Memory B cell (primary cell): ENCODE data around the gene SDF4.
"Not testable (repeated sequence)": the region's sequence is repeated elsewhere in the genome, so short reads cannot be mapped to it uniquely, and the experiment has no call there.

ENCODE experiments used
- ATAC-seq: fragments of 150-1000 bp; cut with Tn5 transposase; 2 replicates; pipeline ENCODE4 v1.10.0; 2021; ENCODE audit warnings: low read depth, mild to moderate bottlenecking, moderate library complexity
- DNase-seq, 2 donors: peaks; one replicate each; pipeline ENCODE4 v3.0.0; 2022; ENCODE audit warnings: low spot score in 2 of 2
- H3K27ac Mint-ChIP-seq: one replicate; pipeline ENCODE4 v1.8.0; 2022; ENCODE audit warnings: mild to moderate bottlenecking, moderate library complexity, mixed read lengths
- H3K27me3 Mint-ChIP-seq: one replicate; pipeline ENCODE4 v1.8.0; 2022; ENCODE audit warnings: mixed read lengths
- H3K36me3 Mint-ChIP-seq: one replicate; pipeline ENCODE4 v1.8.0; 2022; ENCODE audit warnings: mild to moderate bottlenecking, mixed read lengths
- H3K4me1 Mint-ChIP-seq: one replicate; pipeline ENCODE4 v1.8.0; 2022; ENCODE audit warnings: mixed read lengths
- H3K4me3 Mint-ChIP-seq: one replicate; pipeline ENCODE4 v1.8.0; 2022; ENCODE audit warnings: mild to moderate bottlenecking, moderate library complexity, mixed read lengths
- H3K9me3 Mint-ChIP-seq: one replicate; pipeline ENCODE4 v1.8.0; 2022; ENCODE audit warnings: mixed read lengths

The SDF4 gene

GRCh38 chr1:1253972-1254666 is 22.3 kb upstream of the SDF4 start:
- ATAC-seq (no peak), DNase-seq (no peak)
- Mint-ChIP-seq H3K36me3 (peaks cover 15% of the 10 kb centered on the region), H3K27me3 (no peaks in the 10 kb centered on the region), H3K4me3 (no peak overlapping the region), H3K27ac (no peak overlapping the region), H3K9me3 (no peaks in the 10 kb centered on the region), H3K4me1 (peaks cover 11% of the 10 kb centered on the region)

- DNase-seq (no peak), ATAC-seq (no peak)
- H3K27ac Mint-ChIP-seq: peak overlapping the region; percentile 60
- peaks cover 11% of the 10 kb centered on the region for H3K4me1 Mint-ChIP-seq
- H3K4me3 Mint-ChIP-seq: no peak overlapping the region
- peaks cover 15% of the 10 kb centered on the region for H3K36me3 Mint-ChIP-seq
- H3K27me3 Mint-ChIP-seq: no peaks in the 10 kb centered on the region
- no peaks in the 10 kb centered on the region for H3K9me3 Mint-ChIP-seq
Measured at GRCh38 chr1:1253314-1253713, 21.5 kb upstream of the SDF4 start.

- no peak overlapping the region for H3K4me3 Mint-ChIP-seq
- H3K27me3 Mint-ChIP-seq: no peaks in the 10 kb centered on the region
- ATAC-seq: peak; percentile 92
- peak overlapping the region; percentile 83 for H3K27ac Mint-ChIP-seq
- peaks cover 8% of the 10 kb centered on the region for H3K4me1 Mint-ChIP-seq
- peaks cover 8% of the 10 kb centered on the region for H3K36me3 Mint-ChIP-seq
- peak; percentile 63 to 65 for DNase-seq
- H3K9me3 Mint-ChIP-seq: no peaks in the 10 kb centered on the region
Measured at GRCh38 chr1:1250786-1251284, 19.0 kb upstream of the SDF4 start.

GRCh38 chr1:1248009-1248913 is 16.5 kb upstream of the SDF4 start:
- not testable (repeated sequence) for H3K36me3 Mint-ChIP-seq, H3K27me3 Mint-ChIP-seq, H3K4me3 Mint-ChIP-seq, H3K4me1 Mint-ChIP-seq, DNase-seq, ATAC-seq, H3K9me3 Mint-ChIP-seq
- peak overlapping the region; percentile 58 for H3K27ac Mint-ChIP-seq

- DNase-seq (no peak), ATAC-seq (no peak)
- no peaks in the 10 kb centered on the region for H3K9me3 Mint-ChIP-seq
- H3K4me3 Mint-ChIP-seq: no peak overlapping the region
- H3K4me1 Mint-ChIP-seq: peaks cover 8% of the 10 kb centered on the region
- H3K27ac Mint-ChIP-seq: peak overlapping the region; percentile 58
- H3K36me3 Mint-ChIP-seq: no peaks in the 10 kb centered on the region
- H3K27me3 Mint-ChIP-seq: no peaks in the 10 kb centered on the region
Measured at GRCh38 chr1:1247341-1247913, 15.6 kb upstream of the SDF4 start.

GRCh38 chr1:1246577-1247340 is 15.0 kb upstream of the SDF4 start, which contains the start of gene C1QTNF12:
Gene C1QTNF12, minus strand, starts transcription at chr1:1246722. Its CDS starts 32 bp downstream, at chr1:1246690.
- peak within 1 kb of the TSS; percentile 58 for H3K27ac Mint-ChIP-seq
- DNase-seq (no peak), ATAC-seq (no peak)
- no peaks in the 10 kb centered on the region for H3K27me3 Mint-ChIP-seq
- H3K4me3 Mint-ChIP-seq: no peak within 1 kb of the TSS
- H3K9me3 Mint-ChIP-seq: no peaks in the 10 kb centered on the region
- H3K4me1 Mint-ChIP-seq: peaks cover 8% of the 10 kb centered on the region
- no peaks in the 10 kb centered on the region for H3K36me3 Mint-ChIP-seq

GRCh38 chr1:1245817-1246576 is 14.2 kb upstream of the SDF4 start:
- ATAC-seq: no peak
- Mint-ChIP-seq H3K9me3 (no peaks in the 10 kb centered on the region), H3K4me1 (peaks cover 6% of the 10 kb centered on the region), H3K27ac (no peak overlapping the region), H3K27me3 (peaks cover 2% of the 10 kb centered on the region), H3K4me3 (no peak overlapping the region), H3K36me3 (no peaks in the 10 kb centered on the region)
- DNase-seq: no peak

- DNase-seq (no peak), ATAC-seq (no peak)
- H3K4me3 Mint-ChIP-seq: no peak overlapping the region
- no peaks in the 10 kb centered on the region for H3K9me3 Mint-ChIP-seq
- H3K36me3 Mint-ChIP-seq: no peaks in the 10 kb centered on the region
- no peak overlapping the region for H3K27ac Mint-ChIP-seq
- peaks cover 5% of the 10 kb centered on the region for H3K4me1 Mint-ChIP-seq
- peaks cover 4% of the 10 kb centered on the region for H3K27me3 Mint-ChIP-seq
Measured at GRCh38 chr1:1245178-1245816, 13.5 kb upstream of the SDF4 start.

GRCh38 chr1:1244192-1244811 is 12.5 kb upstream of the SDF4 start:
- Mint-ChIP-seq H3K4me3 (no peak overlapping the region), H3K36me3 (no peaks in the 10 kb centered on the region), H3K27ac (no peak overlapping the region), H3K9me3 (no peaks in the 10 kb centered on the region), H3K27me3 (peaks cover 8% of the 10 kb centered on the region), H3K4me1 (no peaks in the 10 kb centered on the region)
- DNase-seq: no peak
- no peak for ATAC-seq

- Mint-ChIP-seq H3K9me3 (no peaks in the 10 kb centered on the region), H3K27me3 (peaks cover 8% of the 10 kb centered on the region), H3K4me1 (no peaks in the 10 kb centered on the region), H3K4me3 (no peak overlapping the region), H3K27ac (no peak overlapping the region), H3K36me3 (no peaks in the 10 kb centered on the region)
- DNase-seq (no peak), ATAC-seq (no peak)
Measured at GRCh38 chr1:1243807-1244191, 12.0 kb upstream of the SDF4 start.

- H3K4me3 Mint-ChIP-seq: no peak overlapping the region
- H3K9me3 Mint-ChIP-seq: no peaks in the 10 kb centered on the region
- no peak for DNase-seq
- H3K27ac Mint-ChIP-seq: no peak overlapping the region
- no peaks in the 10 kb centered on the region for H3K4me1 Mint-ChIP-seq
- ATAC-seq: no peak
- peaks cover 8% of the 10 kb centered on the region for H3K27me3 Mint-ChIP-seq
- H3K36me3 Mint-ChIP-seq: no peaks in the 10 kb centered on the region
Measured at GRCh38 chr1:1243266-1243660, 11.5 kb upstream of the SDF4 start.

GRCh38 chr1:1242461-1243265 is 10.9 kb upstream of the SDF4 start:
- DNase-seq: no peak
- no peak for ATAC-seq
- no peaks in the 10 kb centered on the region for H3K9me3 Mint-ChIP-seq
- H3K4me1 Mint-ChIP-seq: no peaks in the 10 kb centered on the region
- H3K27me3 Mint-ChIP-seq: peaks cover 10% of the 10 kb centered on the region
- no peak overlapping the region for H3K27ac Mint-ChIP-seq
- no peaks in the 10 kb centered on the region for H3K36me3 Mint-ChIP-seq
- H3K4me3 Mint-ChIP-seq: no peak overlapping the region
